ENCODE measurements around the gene SUN3. TPM values are rescaled to one million over a fixed set of nuclear protein-coding genes. Genes with fewer than 3 reads are reported as not detected.
"Not testable (repeated sequence)": the region's sequence is repeated elsewhere in the genome, so short reads cannot be mapped to it uniquely, and the experiment has no call there.

SUN3 gene
- total RNA-seq, 1 donor from 2014 or later = not detected

DNA sequence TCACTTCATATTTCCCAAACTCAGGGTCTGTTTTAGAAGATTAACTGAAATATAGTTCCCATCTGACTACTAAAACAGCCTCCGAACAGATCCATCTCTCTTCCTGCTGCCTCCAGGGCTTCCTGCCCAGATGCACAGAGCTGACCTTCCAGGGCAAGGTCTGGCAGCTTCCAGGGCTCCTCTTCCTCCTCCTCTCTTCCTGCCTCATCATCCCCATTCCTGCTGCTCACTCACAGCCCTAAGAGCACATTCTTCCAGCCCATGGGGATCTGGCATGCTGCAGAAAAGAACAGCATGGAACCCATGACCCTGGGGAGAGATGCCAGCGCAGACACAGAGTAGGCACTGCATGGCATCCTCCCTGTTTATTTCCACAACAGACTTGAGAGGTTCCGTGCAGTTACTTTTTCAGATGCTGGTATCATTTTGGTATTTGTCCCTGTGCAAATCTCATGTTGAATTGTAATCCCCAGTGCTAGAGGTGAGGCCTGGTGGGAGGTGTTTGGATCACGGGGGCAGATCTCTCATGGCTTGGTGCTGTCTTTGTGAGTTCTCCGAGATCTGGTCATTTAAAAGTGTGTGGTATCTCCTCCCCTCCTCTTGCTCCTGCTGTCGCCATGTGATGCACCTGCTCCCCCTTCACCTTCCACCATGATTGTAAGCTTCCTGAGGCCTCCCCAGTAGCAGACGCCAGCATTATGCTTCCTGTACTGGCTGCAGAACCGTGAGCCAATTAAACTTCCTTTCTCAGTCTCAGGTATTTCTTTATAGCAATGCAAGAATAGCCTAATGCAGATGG, 85.0 kb downstream of the SUN3 start:
- H3K4me3 Mint-ChIP-seq (ENCODE audit: unreplicated experiment) = no peak overlapping the region
- H3K36me3 Mint-ChIP-seq (ENCODE audit: low read depth) = no peaks in the 10 kb centered on the region
- no peaks in the 10 kb centered on the region for H3K27me3 Mint-ChIP-seq (ENCODE audit: low read depth)
- DNase-seq (ENCODE audit: low spot score) = no peak
- H3K9me3 Mint-ChIP-seq (ENCODE audit: low read depth) = no peaks in the 10 kb centered on the region
- H3K27ac Mint-ChIP-seq (ENCODE audit: unreplicated experiment) = peak overlapping the region; percentile 35
- H3K4me1 Mint-ChIP-seq (ENCODE audit: low read depth) = peaks cover 70% of the 10 kb centered on the region
- TF ChIP-seq, protein P1, sequence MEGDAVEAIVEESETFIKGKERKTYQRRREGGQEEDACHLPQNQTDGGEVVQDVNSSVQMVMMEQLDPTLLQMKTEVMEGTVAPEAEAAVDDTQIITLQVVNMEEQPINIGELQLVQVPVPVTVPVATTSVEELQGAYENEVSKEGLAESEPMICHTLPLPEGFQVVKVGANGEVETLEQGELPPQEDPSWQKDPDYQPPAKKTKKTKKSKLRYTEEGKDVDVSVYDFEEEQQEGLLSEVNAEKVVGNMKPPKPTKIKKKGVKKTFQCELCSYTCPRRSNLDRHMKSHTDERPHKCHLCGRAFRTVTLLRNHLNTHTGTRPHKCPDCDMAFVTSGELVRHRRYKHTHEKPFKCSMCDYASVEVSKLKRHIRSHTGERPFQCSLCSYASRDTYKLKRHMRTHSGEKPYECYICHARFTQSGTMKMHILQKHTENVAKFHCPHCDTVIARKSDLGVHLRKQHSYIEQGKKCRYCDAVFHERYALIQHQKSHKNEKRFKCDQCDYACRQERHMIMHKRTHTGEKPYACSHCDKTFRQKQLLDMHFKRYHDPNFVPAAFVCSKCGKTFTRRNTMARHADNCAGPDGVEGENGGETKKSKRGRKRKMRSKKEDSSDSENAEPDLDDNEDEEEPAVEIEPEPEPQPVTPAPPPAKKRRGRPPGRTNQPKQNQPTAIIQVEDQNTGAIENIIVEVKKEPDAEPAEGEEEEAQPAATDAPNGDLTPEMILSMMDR (IDR thresholded peaks at IDR 0.05) = no peak

DNA sequence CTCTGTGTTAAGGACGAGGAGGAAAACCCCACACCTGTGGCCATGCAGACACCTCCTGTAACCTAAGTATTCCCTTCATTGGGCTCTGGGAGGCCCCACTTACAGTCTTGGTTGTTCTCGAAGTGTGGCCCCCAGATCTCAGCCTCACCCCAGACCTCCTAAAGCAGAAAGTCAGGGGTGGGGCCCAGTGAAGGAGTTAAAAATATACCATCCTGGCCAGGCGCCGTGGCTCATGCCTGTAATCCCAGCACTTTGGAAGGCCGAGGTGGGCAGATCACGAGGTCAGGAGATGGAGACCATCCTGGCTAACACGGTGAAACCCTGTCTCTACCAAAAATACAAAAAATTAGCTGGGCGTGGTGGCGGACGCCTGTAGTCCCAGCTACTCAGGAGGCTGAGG, 86.3 kb downstream of the SUN3 start:
- H3K36me3 Mint-ChIP-seq (ENCODE audit: low read depth); H3K27me3 Mint-ChIP-seq (ENCODE audit: low read depth); H3K9me3 Mint-ChIP-seq (ENCODE audit: low read depth); DNase-seq (ENCODE audit: low spot score); H3K4me3 Mint-ChIP-seq (ENCODE audit: unreplicated experiment); H3K27ac Mint-ChIP-seq (ENCODE audit: unreplicated experiment): not testable (repeated sequence)
- peaks cover 61% of the 10 kb centered on the region for H3K4me1 Mint-ChIP-seq (ENCODE audit: low read depth)

DNA sequence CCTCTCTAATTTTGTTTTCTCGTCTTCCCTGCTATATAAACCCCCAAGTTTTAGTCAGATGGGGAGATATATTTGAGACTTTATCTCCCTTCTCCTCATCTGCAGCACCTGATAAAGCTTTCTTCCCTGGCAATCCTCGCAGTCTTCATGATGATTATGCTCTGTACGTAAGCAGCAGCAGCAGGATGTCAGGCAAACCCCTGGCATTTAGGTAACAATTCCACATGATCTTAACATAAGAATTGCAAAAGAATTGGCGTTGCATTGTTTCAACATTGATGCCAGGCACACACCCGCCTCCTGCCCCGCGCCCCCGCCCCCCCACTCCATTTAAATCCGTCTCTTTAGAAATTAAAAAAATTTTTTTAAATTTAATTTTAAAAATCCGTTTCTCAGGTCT, 86.8 kb downstream of the SUN3 start:
- Mint-ChIP-seq H3K9me3 (ENCODE audit: low read depth) (no peaks in the 10 kb centered on the region), H3K27ac (ENCODE audit: unreplicated experiment) (peak overlapping the region; percentile 96), H3K4me3 (ENCODE audit: unreplicated experiment) (no peak overlapping the region)

DNA sequence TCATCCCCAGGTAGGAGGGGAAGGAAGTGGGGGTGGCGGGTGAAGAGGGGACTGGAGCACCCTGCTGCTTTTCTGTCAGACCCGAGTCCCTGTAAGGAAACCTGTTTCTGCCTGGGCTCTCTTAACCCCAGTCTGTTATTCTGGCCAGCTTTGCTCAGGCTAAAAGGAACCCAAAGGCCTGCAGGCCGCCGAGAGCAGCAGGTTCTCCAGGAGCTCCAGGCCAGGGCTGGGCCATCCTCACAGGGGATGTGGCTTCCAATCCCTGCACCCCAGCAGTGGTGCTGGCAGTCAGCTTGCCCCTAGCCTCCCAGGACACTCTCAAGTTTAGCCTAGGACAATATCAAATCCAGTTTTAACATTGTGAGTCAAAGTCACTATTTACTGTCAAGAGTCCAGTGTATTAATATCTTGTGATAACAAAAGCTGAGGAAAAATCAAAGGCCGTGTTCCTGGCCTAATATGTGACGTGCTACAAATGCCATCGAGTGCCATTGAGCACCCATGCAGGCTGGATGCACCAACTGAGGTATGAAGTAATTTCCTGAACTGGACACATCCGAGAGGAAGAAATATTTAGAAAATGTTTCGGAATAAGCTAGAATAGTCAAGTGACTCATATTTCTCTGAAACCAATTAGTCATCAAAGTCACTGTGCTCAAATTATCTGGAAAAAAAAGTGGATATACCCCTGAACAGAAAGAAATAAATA, 87.6 kb downstream of the SUN3 start:
- Mint-ChIP-seq H3K9me3 (ENCODE audit: low read depth) (no peaks in the 10 kb centered on the region), H3K27me3 (ENCODE audit: low read depth) (no peaks in the 10 kb centered on the region), H3K36me3 (ENCODE audit: low read depth) (no peaks in the 10 kb centered on the region), H3K4me3 (ENCODE audit: unreplicated experiment) (no peak overlapping the region), H3K4me1 (ENCODE audit: low read depth) (peaks cover 66% of the 10 kb centered on the region), H3K27ac (ENCODE audit: unreplicated experiment) (peak overlapping the region; percentile 96)
- no peak for DNase-seq (ENCODE audit: low spot score)
- TF ChIP-seq, protein P1 (IDR thresholded peaks at IDR 0.05) = no peak

More for the DNA sequence above, 86.8 kb downstream of the SUN3 start:
- TF ChIP-seq, protein P1 (IDR thresholded peaks at IDR 0.05) = no peak
- no peak for DNase-seq (ENCODE audit: low spot score)
- no peaks in the 10 kb centered on the region for H3K27me3 Mint-ChIP-seq (ENCODE audit: low read depth)
- H3K4me1 Mint-ChIP-seq (ENCODE audit: low read depth) = peaks cover 66% of the 10 kb centered on the region
- H3K36me3 Mint-ChIP-seq (ENCODE audit: low read depth) = no peaks in the 10 kb centered on the region

DNA sequence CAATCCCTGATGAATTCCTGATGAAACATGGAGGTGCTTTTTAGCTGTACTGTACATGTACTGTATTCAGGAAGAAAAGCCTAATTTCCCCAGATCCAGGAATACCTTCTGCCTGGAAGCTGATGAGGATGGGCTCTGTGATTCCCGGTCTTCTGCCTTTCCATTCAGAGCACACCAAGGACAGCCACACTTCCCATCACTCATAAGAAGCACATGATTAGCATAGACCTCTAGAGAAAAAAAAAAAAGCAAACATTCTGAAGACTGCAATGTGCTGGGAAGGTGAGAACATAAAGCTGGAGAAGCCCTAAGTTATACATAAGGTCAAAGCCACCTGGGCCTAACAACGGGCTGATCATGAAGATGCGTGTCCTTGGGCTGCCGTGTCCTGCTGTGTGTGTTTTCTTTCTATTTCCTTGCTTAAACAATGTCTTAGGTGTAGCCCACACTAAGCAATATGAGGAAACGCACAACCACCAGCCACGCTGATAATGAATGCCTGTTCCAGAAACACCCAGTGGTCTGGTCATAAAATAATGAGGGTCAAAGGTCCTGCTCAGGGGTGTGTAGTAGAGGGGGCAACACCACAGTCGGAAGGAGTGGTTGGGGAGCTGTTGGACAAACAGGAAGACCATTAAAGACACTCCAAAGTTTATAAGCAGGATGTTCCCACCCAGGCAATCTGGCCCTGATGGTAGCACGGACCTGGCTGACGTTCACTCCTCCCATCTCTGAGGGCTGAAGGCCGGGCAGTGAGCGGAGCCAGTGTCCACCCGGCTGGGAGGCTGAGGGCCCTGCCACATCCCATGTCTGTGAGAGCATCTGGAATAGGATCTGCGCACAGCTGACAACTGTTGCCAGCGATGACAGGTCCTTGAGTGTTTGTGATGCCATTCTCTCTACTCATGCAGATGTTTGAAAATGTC, 88.6 kb downstream of the SUN3 start:
- Mint-ChIP-seq H3K9me3 (ENCODE audit: low read depth) (no peaks in the 10 kb centered on the region), H3K36me3 (ENCODE audit: low read depth) (no peaks in the 10 kb centered on the region), H3K4me3 (ENCODE audit: unreplicated experiment) (no peak overlapping the region), H3K27me3 (ENCODE audit: low read depth) (no peaks in the 10 kb centered on the region), H3K4me1 (ENCODE audit: low read depth) (peaks cover 64% of the 10 kb centered on the region), H3K27ac (ENCODE audit: unreplicated experiment) (peak overlapping the region; percentile 96)
- DNase-seq (ENCODE audit: low spot score) = no peak
- TF ChIP-seq, protein P1 (IDR thresholded peaks at IDR 0.05) = no peak
